Measurements from ENCODE around the gene TMEM245.

TMEM245 gene

DNA sequence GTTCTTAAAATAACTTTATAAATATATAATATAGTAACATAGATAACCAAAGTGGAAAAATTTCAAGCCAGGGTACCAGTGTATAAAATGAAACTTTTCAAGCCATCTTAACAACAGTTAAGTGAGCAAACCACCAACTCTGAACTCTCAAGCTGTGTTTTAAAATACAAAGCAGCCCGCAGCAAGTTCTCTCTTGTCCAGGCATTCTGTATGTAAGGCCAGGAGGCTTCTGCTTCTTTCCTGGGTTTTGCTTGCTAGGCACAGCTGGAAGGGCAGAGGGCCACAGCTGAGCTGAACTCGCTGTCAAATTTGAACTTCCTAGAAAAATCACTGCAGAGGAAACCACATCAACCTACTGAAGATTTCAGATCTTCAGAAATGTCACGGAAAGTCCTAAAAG lies 99.6 kb downstream of the TMEM245 start:
- no peak for FAIRE-seq

DNA sequence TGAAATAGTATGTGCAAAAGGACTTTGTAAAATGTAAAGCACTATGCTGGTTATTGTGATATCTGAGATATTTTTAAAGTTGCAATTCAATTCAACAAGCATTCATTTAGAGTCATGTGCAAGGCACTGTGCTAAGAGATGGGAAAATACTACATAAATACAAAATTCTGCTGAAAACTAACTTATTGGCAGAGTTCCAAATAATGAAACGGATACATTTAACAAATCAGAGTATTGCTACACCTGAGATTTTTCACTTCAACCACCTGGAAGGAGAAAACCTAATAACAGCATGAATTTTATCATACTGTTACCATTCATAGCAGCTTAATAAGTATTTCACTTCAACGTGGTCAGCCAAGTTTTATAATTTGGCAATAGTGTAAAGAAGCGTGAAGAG lies 100.3 kb downstream of the TMEM245 start:
- no peak for FAIRE-seq

- FAIRE-seq, result no peak
Measured at GRCh38 chr9:109017493-109017892, 102.3 kb downstream of the TMEM245 start.

GRCh38 chr9:109017061-109017460 lies 102.7 kb downstream of the TMEM245 start:
- FAIRE-seq, result no peak

- FAIRE-seq, result no peak
Measured at GRCh38 chr9:109016132-109016531, 103.6 kb downstream of the TMEM245 start.

DNA sequence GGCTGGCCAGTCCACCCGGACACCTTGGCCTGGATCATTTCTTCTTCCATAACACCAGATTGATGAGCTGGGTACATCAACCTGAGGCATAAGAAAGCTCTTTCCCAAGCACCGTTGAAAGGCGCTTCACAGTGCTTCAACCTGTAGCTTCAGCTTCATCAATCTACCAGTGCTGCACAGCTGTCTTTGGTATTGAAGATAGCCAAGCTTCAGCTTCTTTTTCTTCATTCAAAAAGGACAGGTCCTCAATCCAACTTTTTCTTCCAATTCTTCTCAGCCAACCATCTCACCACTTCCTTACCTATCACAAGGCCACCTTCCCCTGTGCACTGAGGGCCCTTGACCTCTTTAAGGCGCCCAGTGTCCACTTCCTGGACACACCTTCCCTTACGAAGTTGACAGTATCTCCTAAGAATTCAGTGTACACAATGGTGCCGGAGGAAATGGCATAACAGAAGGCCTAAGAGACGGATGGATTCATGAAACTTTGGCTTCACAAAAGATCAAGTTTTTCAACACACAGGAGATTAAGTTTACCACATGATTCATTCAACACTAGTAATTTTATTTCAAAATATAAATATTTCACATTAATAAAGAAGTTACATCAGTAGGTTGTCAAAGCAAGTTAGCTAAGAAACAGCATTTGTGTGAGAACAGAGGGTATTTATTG lies 105.0 kb downstream of the TMEM245 start:
- no peak for FAIRE-seq

GRCh38 chr9:109013679-109014607 lies 105.8 kb downstream of the TMEM245 start:
- FAIRE-seq, result no peak

- FAIRE-seq, result no peak
Measured at GRCh38 chr9:109012876-109013678, 106.7 kb downstream of the TMEM245 start, which contains the start of gene CTNNAL1. TSS of gene CTNNAL1 (minus strand) at chr9:109013499. CDS start at chr9:109013442, 57 bp downstream.

GRCh38 chr9:109012009-109012875 lies 107.5 kb downstream of the TMEM245 start:
- no peak for FAIRE-seq

DNA sequence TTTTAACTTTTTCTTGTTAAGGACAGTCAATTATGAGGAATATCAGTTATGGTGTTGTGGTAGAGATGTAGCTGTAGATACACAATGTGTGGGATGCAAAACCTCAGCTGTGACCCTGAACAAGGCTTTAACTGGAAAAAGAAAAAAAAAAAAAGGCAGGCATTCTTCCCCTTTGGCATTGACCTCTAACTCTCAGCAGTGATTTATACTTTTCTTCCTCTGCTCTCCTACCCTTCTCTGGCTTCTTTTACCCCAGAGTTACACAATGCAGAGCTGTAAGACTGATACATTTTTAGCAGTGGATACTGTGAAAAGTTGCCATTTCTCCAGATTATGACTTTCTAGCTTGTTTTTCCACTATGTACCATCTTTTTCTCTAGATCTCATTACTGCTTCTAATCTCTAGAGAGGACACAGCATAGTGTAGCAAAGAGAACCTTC lies 108.5 kb downstream of the TMEM245 start:
- no peak for FAIRE-seq

DNA sequence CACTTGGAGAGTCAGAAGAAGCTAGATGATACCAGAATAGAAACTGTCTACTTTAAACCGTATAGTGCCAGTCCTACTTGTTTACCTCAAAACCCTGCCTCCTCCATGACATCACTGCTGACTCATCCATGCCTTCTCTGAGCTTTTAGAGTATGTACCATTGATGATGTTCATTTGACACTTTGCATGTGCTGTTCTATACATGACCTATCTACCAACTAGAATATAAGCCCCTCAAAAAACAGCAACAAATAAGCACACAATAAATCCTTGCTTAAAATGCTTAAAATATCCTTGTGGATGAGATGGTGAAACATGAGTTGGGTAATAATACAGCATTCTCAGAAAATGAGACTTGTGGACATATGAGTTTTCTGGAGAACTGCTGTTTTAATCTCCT lies 109.0 kb downstream of the TMEM245 start:
- FAIRE-seq, result no peak

GRCh38 chr9:109005678-109006077 lies 114.1 kb downstream of the TMEM245 start:
- FAIRE-seq, result peak; percentile 8

DNA sequence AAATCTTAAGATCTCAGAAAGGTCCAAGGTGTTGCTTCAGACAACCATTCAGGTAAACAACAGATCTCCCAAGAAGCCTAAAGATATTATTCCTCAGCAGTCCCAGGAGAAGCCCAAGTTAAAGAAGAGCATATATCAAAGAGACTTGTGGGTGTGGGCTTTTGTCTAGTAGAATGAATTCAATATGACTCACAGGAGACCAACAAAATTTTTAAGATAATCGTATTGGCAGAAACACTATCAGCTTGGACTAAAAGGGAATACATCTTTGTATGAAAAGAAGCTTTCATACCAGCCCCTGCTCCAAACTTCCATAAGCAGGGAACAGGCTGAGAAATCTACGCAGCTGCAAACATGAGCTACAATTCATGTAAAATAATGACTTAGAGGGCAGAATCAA lies 116.6 kb downstream of the TMEM245 start:
- FAIRE-seq, result no peak

GRCh38 chr9:109002141-109002540 lies 117.6 kb downstream of the TMEM245 start:
- no peak for FAIRE-seq

DNA sequence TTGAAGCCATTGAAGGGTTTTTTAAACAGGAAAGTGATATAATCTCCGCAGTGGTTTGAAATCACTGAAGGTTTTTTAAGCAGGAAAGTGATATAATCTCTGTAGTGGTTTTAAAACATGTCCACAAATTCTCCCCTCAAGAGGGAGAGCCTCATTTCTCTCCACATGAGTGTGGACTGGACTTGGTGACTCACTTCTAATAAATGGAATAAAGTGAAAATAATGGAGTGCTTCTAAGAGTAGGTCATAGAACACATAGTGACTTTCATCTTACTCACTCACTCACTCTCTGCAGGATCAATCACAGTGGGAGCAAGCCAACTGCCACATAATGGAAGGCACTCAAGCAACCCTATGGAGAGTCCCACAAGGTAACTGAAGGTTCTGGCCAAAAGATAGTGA lies 118.5 kb downstream of the TMEM245 start:
- FAIRE-seq, result no peak

DNA sequence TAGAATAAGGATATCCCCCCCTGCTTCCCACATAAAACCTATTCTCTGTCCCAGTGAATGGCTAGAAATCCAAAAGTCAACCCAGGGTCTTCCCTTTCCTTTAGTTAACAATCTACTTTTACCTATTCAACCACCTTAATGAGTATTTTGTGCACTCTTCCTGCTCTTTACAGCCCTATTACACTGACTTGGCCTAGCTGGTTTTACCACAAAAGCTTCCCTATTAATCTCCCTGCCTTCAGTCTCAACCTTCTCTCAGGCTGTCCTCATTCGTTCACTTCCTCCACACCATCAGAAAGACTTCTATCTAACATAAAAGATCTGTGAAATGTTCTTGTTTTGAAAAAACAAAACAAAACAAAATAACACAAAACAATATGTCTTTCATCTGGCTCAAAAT lies 122.6 kb downstream of the TMEM245 start:
- FAIRE-seq, result no peak

DNA sequence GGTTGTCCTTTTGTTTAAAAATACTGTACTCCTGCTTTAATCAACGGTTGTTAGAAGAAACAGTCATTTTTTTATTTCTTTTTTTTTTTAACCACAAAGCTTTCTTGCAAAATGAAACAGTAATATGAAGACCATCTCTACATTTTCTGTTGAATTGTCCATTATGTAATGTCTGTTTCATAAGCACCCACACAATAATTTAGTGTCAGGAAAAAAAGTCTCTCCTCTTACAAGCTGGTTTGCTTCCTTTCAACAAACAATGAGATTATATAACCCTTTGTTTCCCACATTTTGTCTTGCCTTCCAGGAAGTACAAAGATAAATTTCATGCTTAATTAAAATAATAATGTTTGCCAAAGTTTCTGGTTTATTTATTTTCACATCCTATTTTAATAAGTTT lies 123.1 kb downstream of the TMEM245 start:
- FAIRE-seq, result no peak

DNA sequence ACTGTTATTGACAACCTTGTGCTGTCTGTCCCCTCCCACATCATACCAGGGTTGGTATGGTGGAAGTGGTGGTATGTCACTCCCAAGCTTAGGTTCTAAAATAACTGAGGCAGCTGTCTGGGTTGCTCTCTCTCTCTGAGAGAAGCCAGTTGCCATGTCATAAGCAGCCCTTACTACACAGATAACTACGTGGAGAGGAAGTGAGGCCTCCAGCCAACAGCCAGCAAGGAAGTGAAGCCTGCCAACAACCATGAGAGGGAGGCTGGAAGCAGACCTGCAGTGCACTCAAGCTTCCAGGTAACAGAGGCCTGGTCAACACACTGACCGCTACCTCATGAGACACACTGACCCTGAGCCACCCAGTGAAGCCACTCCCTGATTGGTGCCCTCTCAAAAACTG lies 125.1 kb downstream of the TMEM245 start:
- FAIRE-seq, result no peak

GRCh38 chr9:108991479-108991878 lies 128.3 kb downstream of the TMEM245 start:
- FAIRE-seq, result no peak

DNA sequence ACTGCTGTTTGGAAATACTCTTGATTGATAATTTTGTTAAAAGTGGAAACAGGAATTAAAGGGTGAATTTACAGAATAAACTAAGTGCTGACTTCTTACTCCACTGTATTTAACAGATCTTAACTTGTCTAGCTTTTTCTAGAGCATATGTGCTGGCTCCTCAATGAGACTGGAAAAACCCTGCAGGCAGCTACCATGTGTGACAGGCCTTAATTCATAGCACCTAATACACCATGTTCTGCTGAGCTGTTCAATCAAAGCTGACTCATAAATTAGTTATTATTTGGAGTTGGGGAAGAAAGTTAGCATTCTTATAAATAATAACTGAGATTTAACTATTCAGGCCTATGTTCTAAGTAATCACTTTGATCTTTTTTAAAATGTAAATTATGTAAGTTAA lies 135.9 kb downstream of the TMEM245 start:
- no peak for FAIRE-seq

DNA sequence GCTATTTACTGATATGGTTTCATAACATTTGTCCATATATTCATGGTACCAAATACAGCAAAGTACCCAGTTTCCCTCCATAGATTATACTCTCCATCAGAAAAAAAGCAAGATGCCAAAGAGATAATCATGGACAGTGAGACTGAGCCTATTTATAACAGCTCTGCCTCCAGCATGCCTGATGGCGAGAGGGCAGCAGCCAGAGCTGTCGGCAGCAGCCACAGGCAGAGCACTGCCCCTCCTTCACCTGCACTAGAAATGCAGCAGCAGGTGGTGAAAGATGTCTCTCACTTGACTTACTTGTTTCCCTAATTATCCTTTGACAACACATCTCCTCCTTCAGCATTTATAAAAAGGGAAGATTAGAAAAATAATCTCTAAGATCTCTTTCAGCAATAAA lies 138.9 kb downstream of the TMEM245 start:
- FAIRE-seq, result no peak

DNA sequence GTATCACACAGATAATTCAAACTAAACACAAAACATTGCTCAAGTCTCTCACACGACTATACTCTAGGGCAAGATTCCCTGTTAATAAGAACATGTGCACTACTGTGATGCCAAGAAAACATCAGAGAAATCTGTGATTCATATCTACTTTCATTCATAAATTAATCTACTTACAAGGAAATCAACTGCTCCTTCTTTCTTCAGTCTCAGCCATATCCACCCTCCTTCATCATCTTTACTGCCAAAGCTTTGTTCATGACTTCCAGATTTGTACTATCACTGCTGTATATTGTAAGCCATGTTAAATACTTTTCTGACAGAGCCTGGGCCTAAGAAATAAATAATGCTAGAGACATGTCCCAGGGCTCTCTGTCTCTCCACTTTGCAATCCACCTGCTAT lies 141.5 kb downstream of the TMEM245 start:
- no peak for FAIRE-seq

All from G401.6 (cell line).